ENCODE measurements around the gene TJP1.

DNA sequence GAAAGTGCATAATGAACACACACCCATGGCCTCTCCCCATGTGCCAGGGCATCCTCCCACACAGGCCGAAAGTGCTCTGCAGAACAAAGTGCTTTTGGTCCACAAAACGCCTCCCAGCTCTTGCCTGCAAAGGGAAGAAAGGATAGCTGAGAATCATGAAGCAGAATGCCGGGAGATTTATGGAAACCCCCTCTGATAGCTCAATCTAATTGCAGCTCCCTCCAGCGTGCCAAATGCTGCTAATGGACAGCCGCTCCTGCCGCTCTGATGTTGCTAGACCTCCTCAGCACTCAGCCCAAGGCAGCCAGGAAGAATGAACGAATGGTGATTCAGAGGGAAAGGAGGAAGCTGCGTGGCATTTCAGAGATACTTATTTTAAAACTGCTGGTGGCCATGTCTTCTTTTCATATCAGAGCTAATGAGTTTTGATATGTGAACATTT is 145.3 kb downstream of the TJP1 start:
- no peak for TF ChIP-seq POU2F2 (IDR thresholded peaks at IDR 0.05; ENCODE audit: low read depth, low read length)
- no peak for TF ChIP-seq POLR2A (IDR thresholded peaks at IDR 0.05; ENCODE audit: low read depth, low read length)
- TF ChIP-seq TAF1 (IDR thresholded peaks at IDR 0.05; ENCODE audit: low read depth, low read length): no peak
- no peak for TF ChIP-seq POLR2AphosphoS5 (IDR thresholded peaks at IDR 0.05; ENCODE audit: low read depth, low read length)
- TF ChIP-seq SPI1 (IDR thresholded peaks at IDR 0.05; ENCODE audit: low read depth, low read length): no peak
- TF ChIP-seq PAX5 (IDR thresholded peaks at IDR 0.05; ENCODE audit: insufficient read depth, low read length, severe bottlenecking): no peak
